Frontal cortex (tissue), 4 donors: ENCODE data around the gene ST8SIA4. TPM values are rescaled to one million over a fixed set of nuclear protein-coding genes. Genes with fewer than 3 reads are reported as not detected.

Experiments used
- DNase-seq, 2 donors: peaks; one replicate each; pipeline ENCODE4 v3.0.0; 2012; ENCODE audit warnings: low spot score in 2 of 2
- FAIRE-seq: peaks from 2 replicates; lab custom pipeline; 2012; peaks lifted over from hg19 to GRCh38; lab: Jason Lieb, UNC
- total RNA-seq: library from RNA; depleted of rRNA; stranded (reverse); fragments of >200 nt; gene quantifications from one replicate; pipeline ENCODE4 v1.2.3, GENCODE V29; 2014
- donor health status: control.
- donor health status: control.
- donor health status: control.

ST8SIA4 gene
- total RNA-seq, 1 donor from 2014 or later: 76.2 TPM

GRCh38 chr5:100834519-100834918, 68.6 kb downstream of the ST8SIA4 start:
- FAIRE-seq (no peak), DNase-seq (no peak)

- no peak for FAIRE-seq
Observed at GRCh38 chr5:100832252-100833230, 70.5 kb downstream of the ST8SIA4 start.

GRCh38 chr5:100828898-100829356, 74.2 kb downstream of the ST8SIA4 start:
- FAIRE-seq (no peak), DNase-seq (no peak)

More at GRCh38 chr5:100832252-100833230, 70.5 kb downstream of the ST8SIA4 start:
- no peak for DNase-seq

DNA sequence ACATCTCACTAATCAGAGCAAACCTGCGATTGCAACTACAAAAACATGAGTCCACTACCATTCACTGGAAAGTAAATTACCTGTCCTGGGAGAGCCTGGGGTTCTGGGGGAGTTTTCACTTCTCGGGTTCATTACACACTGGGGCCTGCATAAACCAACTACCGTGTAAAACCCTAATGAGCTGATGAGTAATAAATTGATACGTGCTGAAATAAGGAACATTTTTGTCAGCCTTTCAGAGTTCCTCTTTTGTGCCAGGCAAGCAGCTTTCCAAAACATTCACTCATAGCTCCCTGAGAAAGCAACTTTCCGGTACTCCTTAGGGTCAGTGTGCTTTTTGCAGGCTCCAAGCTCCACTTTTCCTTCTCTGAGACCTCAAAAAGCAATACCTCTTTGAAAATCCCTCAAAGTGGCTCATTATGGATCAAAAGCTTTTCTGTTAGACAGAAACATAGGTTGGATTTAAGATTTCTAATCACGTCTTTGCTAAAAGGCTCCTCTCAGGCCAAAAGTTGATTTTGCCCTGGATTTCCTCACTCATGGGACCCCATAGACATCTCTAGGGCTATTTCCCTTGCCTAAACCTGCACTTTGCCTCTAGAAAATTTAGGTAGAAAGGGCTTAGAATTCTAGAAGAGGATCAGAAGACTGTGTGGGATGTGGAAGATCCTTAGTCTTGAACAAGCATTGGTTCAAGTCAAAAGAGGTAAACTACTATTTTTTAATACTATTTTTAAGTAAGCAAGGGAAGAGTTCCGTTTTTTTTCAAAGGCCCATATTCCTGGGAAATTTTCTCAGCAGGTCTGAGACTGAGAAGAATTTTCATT, 74.8 kb downstream of the ST8SIA4 start:
- no peak for FAIRE-seq

GRCh38 chr5:100827481-100827889, 75.6 kb downstream of the ST8SIA4 start:
- DNase-seq: no peak

More for the DNA sequence above, 74.8 kb downstream of the ST8SIA4 start:
- no peak for DNase-seq

GRCh38 chr5:100826133-100826532, 76.9 kb downstream of the ST8SIA4 start:
- no peak for DNase-seq
- FAIRE-seq: no peak

More at GRCh38 chr5:100827481-100827889, 75.6 kb downstream of the ST8SIA4 start:
- no peak for FAIRE-seq

DNA sequence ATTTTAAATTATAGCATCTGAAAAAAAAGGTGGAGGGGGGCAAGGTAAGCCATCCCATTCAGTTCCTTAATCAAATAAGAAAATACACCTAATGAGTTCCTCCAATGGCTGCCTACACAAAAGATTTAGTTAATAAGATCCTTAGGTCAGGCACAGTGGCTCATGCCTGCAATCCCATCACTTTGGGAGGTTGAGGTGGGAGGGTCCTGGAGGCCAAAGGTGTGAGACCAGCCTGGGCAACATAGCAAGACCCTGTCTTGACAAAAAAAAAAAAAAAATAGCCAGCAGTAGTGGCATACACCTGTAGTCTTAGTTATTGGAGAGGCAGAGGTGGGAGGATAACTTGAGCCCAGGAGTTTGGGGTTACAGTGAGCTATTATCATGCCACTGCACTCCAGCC, 78.4 kb downstream of the ST8SIA4 start:
- FAIRE-seq: no peak

DNA sequence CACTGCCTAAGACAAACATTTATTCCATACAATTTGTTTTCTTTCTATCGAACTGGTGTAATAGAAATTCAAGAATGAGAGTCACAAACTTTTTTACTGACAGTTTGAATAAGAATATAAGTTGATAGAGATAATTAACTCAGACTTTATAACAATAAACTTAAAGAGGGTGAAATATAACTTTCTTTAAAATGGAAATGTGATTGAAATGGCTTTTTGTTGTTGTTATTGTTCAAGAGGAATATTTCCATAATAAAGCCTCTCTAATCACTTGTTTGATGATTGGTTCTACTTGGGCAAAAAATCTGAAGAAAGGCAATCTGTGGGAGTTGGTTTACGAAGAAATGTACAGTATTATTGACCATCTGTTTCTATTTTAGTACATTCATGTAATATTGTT, 79.3 kb downstream of the ST8SIA4 start:
- DNase-seq: no peak
- no peak for FAIRE-seq

More for the DNA sequence above, 78.4 kb downstream of the ST8SIA4 start:
- DNase-seq: no peak

DNA sequence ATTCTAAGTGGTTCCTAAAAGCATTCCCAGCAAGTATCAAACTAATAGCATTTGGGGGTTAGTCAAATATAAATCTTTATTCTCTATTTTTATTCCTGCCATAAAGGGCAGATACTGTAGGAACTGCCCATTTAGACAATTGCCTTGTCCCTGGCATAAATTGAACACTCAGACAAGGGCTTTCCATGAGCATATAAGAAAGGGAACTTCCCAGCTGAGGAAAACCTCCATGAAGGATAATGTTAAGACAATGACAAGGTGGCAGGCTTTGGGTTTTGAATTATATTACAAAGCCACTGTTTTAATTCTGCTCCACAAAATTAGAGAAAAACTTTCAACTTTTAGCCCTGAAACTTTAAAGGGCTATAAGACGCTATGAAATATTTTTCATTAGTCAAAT, 81.3 kb downstream of the ST8SIA4 start:
- no peak for DNase-seq
- FAIRE-seq: no peak

DNA sequence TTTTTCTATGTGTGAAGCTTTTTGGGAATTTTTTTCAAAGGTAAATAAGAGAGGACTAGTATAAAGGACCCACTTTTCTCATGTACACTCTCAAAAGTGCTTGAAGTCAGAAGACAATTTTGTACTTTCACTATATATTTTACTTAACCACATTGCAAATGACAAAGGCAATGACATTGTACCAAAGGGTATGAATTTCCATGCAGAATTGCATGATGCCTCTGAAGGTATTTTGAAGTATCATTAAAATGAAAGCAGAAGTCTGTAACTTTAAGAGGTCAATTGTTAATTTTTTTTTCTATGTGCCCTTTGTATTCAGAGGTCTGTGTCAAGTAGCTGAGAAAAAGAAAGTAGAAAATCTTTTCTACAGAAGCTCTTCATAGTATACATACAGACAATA, 84.7 kb downstream of the ST8SIA4 start:
- FAIRE-seq (no peak), DNase-seq (no peak)

DNA sequence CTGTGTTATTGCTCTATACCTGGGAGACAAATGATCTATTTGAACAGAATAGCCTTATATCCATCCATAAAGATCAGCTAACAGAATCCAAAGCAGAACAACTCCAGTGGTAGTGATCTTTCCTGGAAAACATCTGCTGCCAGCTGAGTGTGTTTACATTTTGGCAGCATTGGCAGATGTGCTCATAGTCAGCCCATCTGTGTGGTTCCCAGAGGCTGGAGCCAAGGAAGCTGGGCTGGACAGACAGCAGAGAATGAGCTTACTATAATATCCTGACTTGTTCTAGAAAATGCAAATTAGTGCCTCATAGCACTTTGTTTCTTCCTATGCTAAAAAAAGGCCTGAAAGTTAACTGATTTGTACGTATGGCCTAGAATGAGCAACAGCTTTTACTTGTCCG, 99.7 kb downstream of the ST8SIA4 start:
- DNase-seq (no peak), FAIRE-seq (no peak)

DNA sequence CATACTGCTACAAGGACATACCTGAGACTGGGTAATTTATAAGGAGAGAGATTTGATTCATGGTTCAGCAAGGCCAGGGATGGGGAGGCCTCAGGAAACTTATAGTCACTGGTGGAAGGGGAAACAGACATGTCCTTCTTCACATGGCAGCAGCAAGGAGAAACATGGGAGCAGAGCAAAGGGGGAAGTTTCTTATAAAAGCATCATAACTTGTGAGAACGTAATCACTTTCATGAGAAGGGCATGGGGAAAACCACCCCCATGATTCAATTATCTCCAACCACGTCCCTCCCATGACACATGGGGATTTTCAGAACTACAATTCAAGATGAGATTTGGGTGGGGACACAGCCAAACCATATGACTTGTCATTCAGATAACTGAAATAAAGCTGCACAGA, 100.9 kb downstream of the ST8SIA4 start:
- no peak for DNase-seq
- no peak for FAIRE-seq

DNA sequence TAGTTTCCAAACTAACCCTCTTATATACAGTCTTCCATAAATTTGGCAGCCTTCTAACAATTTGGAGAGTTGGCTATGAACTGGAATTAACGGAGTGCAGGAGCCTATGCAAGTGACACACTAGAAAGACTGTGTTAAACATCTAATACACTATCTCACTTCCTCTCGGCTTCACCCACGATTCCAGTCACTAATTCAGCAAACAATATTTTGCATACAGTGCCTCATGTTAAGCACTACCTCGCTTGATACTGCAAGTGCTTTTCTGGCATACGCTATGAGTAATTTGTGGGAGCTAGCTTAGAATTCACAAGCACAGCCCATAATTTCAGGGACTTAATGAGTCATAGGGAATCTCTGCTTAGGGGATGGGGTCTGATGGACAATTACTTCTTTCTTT, 102.5 kb downstream of the ST8SIA4 start:
- FAIRE-seq (no peak), DNase-seq (no peak)

GRCh38 chr5:100799166-100799565, 103.9 kb downstream of the ST8SIA4 start:
- DNase-seq (no peak), FAIRE-seq (no peak)

GRCh38 chr5:100797861-100798260, 105.2 kb downstream of the ST8SIA4 start:
- DNase-seq: no peak
- no peak for FAIRE-seq

DNA sequence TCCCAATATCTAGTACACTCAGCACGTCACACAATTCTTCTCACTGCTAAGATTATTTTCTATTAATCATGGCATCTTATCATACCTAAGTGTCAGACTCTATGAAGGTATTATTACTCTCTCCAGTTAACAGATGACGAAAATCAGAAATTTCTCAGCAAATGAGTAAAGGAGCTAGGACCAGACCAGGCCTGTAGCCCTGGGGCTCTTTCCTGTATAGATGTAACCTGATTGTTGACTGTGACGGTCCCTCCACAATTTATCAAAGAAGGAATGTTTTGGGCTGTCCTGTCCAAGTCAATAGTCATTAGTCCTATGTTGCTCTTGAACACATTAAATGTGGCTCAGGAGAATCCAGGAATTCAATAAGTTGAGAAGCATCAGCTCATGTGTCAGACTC, 106.2 kb downstream of the ST8SIA4 start:
- no peak for DNase-seq
- no peak for FAIRE-seq

GRCh38 chr5:100794844-100795243, 108.2 kb downstream of the ST8SIA4 start:
- DNase-seq (no peak), FAIRE-seq (no peak)

DNA sequence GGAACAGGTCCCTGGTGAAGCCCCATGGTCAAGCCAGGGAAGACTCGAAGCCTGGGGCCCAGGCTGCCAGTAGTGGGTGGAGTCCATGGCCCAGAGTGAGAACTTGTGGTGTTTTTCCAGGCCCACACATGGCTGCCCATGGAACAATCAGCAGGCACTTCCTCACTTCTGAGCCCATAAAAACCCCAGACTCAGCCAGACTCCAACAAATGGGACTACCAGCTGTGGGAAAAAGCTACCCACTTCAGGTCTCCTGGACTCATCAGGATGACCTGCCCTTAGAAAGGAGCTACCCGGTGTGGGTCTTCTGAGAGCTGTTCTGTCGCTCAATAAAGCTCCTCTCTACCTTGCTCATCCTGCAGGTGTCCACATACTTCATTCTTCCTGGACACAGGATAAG, 108.9 kb downstream of the ST8SIA4 start:
- FAIRE-seq: no peak
- no peak for DNase-seq

GRCh38 chr5:100792781-100793180, 110.3 kb downstream of the ST8SIA4 start:
- DNase-seq: no peak

GRCh38 chr5:100791391-100791790, 111.7 kb downstream of the ST8SIA4 start:
- DNase-seq (no peak), FAIRE-seq (no peak)

More at GRCh38 chr5:100792781-100793180, 110.3 kb downstream of the ST8SIA4 start:
- no peak for FAIRE-seq
